K562 (cell line): ENCODE measurements around the gene ISG20. TPM values are rescaled to one million over a fixed set of nuclear protein-coding genes. Genes with fewer than 3 reads are reported as not detected.

Source experiments
- ARID3A ChIP-seq: IDR thresholded peaks from 2 replicates; pipeline ENCODE4 v1.6.1; 2012; ENCODE audit warnings: low read depth, low read length, improper control_type of control experiment, borderline replicate concordance
- BCLAF1 ChIP-seq, 2 experiments: fragments of 450-650 bp in 1 of 2; IDR thresholded peaks; 2 replicates each; pipeline ENCODE4 v1.6.1; 2011 to 2017; ENCODE audit warnings: low read depth in 2 of 2, antibody characterized with exemption in 1 of 2, borderline replicate concordance in 1 of 2, low read length in 1 of 2, mild to moderate bottlenecking in 1 of 2, mixed read lengths in 1 of 2; ENCODE audit not compliant: control insufficient read depth in 1 of 2
- COPS2 ChIP-seq: fragments of 450-650 bp; conservative IDR thresholded peaks from 2 replicates; pipeline ENCODE4 v1.6.1; 2016; ENCODE audit warnings: mild to moderate bottlenecking, moderate library complexity
- E2F1 ChIP-seq: sonication (generic); formaldehyde crosslinking; IDR thresholded peaks from 2 replicates; pipeline ENCODE4 v1.8.1; 2023; ENCODE audit warnings: mild to moderate bottlenecking, missing genetic modification reagents, moderate library complexity
- JUND ChIP-seq, 2 experiments: IDR thresholded peaks; 2 replicates in 1 of 2; 3 replicates in 1 of 2; pipeline ENCODE4 v1.6.1; 2011; ENCODE audit warnings: borderline replicate concordance in 2 of 2, low read depth in 2 of 2, low read length in 2 of 2, improper control_type of control experiment in 1 of 2, missing biosample characterization in 1 of 2, missing genetic modification characterization in 1 of 2, missing genetic modification reagents in 1 of 2
- LARP7 ChIP-seq: fragments of 450-650 bp; IDR thresholded peaks from 2 replicates; pipeline ENCODE4 v1.6.1; 2016
- MYC ChIP-seq, 2 experiments: fragments of 250-450 bp in 1 of 2; sonication (Bioruptor Pico) in 1 of 2; IDR thresholded peaks; 2 replicates each; pipeline versions ENCODE4 v1.5.1 to v1.6.1; 2012 to 2021; ENCODE audit warnings: low read depth in 2 of 2, borderline replicate concordance in 1 of 2, improper control_type of control experiment in 1 of 2, low read length in 1 of 2, mild to moderate bottlenecking in 1 of 2, moderate library complexity in 1 of 2
- NELFE ChIP-seq: IDR thresholded peaks from 2 replicates; pipeline ENCODE4 v1.6.1; 2011; ENCODE audit warnings: mild to moderate bottlenecking; ENCODE audit not compliant: insufficient read depth, insufficient read length
- RBBP5 ChIP-seq: fragments of 200-600 bp; sonication (generic); IDR thresholded peaks from 2 replicates; pipeline ENCODE4 v1.6.1; 2012; ENCODE audit warnings: borderline replicate concordance, mild to moderate bottlenecking, low read length, control low read depth, inconsistent platforms; ENCODE audit not compliant: insufficient read depth, poor library complexity, severe bottlenecking
- RFX5 ChIP-seq: IDR thresholded peaks from 2 replicates; pipeline ENCODE4 v1.6.1; 2011; ENCODE audit warnings: low read depth, mild to moderate bottlenecking, improper control_type of control experiment, low read length
- SETDB1 ChIP-seq: IDR thresholded peaks from one replicate; pipeline ENCODE4 v1.6.1; 2012; ENCODE audit warnings: low read length, control low read depth, inconsistent platforms
- SREBF1 ChIP-seq: fragments of 150-350 bp; IDR thresholded peaks from 2 replicates; pipeline ENCODE4 v1.6.1; 2014; ENCODE audit warnings: antibody characterized with exemption, low read depth, low read length, borderline replicate concordance
- TEAD1 ChIP-seq, 2 experiments: fragments of 450-650 bp in 1 of 2; sonication (generic) in 1 of 2; formaldehyde crosslinking; IDR thresholded peaks; 2 replicates each; pipeline versions ENCODE4 v1.4.0 to v1.8.0; 2020 to 2022; ENCODE audit warnings: mild to moderate bottlenecking in 2 of 2, missing genetic modification reagents in 1 of 2
- polyA plus RNA-seq, 8 experiments: library from polyadenylated mRNA; depleted of rRNA in 4 of 8; stranded (reverse) in 5 of 8; unstranded in 3 of 8; fragments of >200 nt; fragmentation: Nextera tagmentation in 2 of 8; fragmentation: Illumina TruSeq in 1 of 8; extraction: Ambion mirVana in 2 of 8; extraction: Trizol in 1 of 8; gene quantifications; 2 replicates each; pipeline versions ENCODE4 v1.2.1 to v1.2.3, GENCODE V29; 2011 to 2014; ENCODE audit warnings: inconsistent platforms in 1 of 8, missing spikeins in 1 of 8
- total RNA-seq, 7 experiments: library from RNA; depleted of rRNA in 6 of 7; stranded (reverse); fragments of >200 nt in 6 of 7; fragmentation: Illumina TruSeq in 2 of 7; extraction: Trizol in 2 of 7; gene quantifications; 2 replicates each; pipeline versions ENCODE4 v1.2.1 to v1.2.3, GENCODE V29; 2011 to 2021; ENCODE audit warnings: low replicate concordance in 1 of 7
- TF ChIP-seq, protein P1 (sequence below): sonication (generic); formaldehyde crosslinking; IDR thresholded peaks from 2 replicates; pipeline ENCODE4 v1.9.0; 2022; ENCODE audit warnings: mild to moderate bottlenecking, missing genetic modification reagents
- TF ChIP-seq, protein P2 (sequence below): fragments of 250-450 bp; sonication (Bioruptor Pico); IDR thresholded peaks from 2 replicates; pipeline ENCODE4 v1.4.0; 2020; ENCODE audit warnings: mild to moderate bottlenecking

Gene ISG20
- total and polyA plus RNA-seq, 9 of the 15 experiments (the other 6 are each of a cell fraction or from before 2014, with no cell fraction given), result 0.06 to 2.1 (median 1.00) TPM

GRCh38 chr15:88638626-88639372 is at the start of gene ISG20 (continued):
- peak; percentile 99 for TF ChIP-seq JUND (IDR thresholded peaks at IDR 0.05; ENCODE audit: borderline replicate concordance, low read depth, low read length)
- peak; percentile 99 for TF ChIP-seq JUND (tag; IDR thresholded peaks at IDR 0.05; ENCODE audit: borderline replicate concordance, low read depth, low read length)
- TF ChIP-seq TEAD1 (CRISPR knock-in tag; IDR thresholded peaks at IDR 0.05), result peak in 1 of 2 experiments; percentile 83; a peak in 2 of 4 replicates
- TF ChIP-seq SREBF1, result no peak
- TF ChIP-seq E2F1, result peak; percentile 29; the same call in 1 of the 2 replicates
- TF ChIP-seq, protein P1, sequence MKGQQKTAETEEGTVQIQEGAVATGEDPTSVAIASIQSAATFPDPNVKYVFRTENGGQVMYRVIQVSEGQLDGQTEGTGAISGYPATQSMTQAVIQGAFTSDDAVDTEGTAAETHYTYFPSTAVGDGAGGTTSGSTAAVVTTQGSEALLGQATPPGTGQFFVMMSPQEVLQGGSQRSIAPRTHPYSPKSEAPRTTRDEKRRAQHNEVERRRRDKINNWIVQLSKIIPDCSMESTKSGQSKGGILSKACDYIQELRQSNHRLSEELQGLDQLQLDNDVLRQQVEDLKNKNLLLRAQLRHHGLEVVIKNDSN (CRISPR knock-in tag), result peak; percentile 98
- TF ChIP-seq RFX5, result no peak
- 0 out of 2 replicates have a peak, but pooled peaks have one; percentile 34 for TF ChIP-seq ARID3A
- TF ChIP-seq MYC (IDR thresholded peaks at IDR 0.05; ENCODE audit: low read depth, low read length), result peak; percentile 93
- TF ChIP-seq MYC (CRISPR knock-in tag; IDR thresholded peaks at IDR 0.05; ENCODE audit: borderline replicate concordance, low read depth), result no peak
- no peak for TF ChIP-seq LARP7
- TF ChIP-seq SETDB1, result no peak
- TF ChIP-seq COPS2, result no peak
- no peak for TF ChIP-seq NELFE
- TF ChIP-seq RBBP5, result peak; percentile 32
- peak; percentile 36 to 48; a peak in 2 of 4 replicates for TF ChIP-seq BCLAF1 (IDR thresholded peaks at IDR 0.05; ENCODE audit: borderline replicate concordance in 1 of 2, control insufficient read depth in 1 of 2, low read depth in 2 of 2, low read length in 1 of 2)
- TF ChIP-seq, protein P2, sequence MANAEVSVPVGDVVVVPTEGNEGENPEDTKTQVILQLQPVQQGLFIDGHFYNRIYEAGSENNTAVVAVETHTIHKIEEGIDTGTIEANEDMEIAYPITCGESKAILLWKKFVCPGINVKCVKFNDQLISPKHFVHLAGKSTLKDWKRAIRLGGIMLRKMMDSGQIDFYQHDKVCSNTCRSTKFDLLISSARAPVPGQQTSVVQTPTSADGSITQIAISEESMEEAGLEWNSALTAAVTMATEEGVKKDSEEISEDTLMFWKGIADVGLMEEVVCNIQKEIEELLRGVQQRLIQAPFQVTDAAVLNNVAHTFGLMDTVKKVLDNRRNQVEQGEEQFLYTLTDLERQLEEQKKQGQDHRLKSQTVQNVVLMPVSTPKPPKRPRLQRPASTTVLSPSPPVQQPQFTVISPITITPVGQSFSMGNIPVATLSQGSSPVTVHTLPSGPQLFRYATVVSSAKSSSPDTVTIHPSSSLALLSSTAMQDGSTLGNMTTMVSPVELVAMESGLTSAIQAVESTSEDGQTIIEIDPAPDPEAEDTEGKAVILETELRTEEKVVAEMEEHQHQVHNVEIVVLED, result peak; percentile 61; the same call in 1 of the 2 replicates
